Liver (tissue), 9 donors: ENCODE data around the gene FREM1. TPM values are rescaled to one million over a fixed set of nuclear protein-coding genes. Genes with fewer than 3 reads are reported as not detected.

ENCODE experiments used
- DNase-seq: peaks from one replicate; pipeline ENCODE4 v3.0.0-alpha.2; 2017; ENCODE audit warnings: low spot score
- H3K27ac ChIP-seq, 2 donors: one replicate each; pipeline ENCODE4 v1.7.0; 2013; ENCODE audit warnings: inconsistent platforms in 2 of 2, low read length in 2 of 2, control low read depth in 1 of 2, low read depth in 1 of 2, mild to moderate bottlenecking in 1 of 2
- H3K27me3 ChIP-seq, 4 donors: one replicate each; pipeline versions ENCODE4 v1.6.1 to v1.7.0; 2013; ENCODE audit warnings: low read length in 3 of 4, inconsistent platforms in 1 of 4, mild to moderate bottlenecking in 1 of 4, moderate library complexity in 1 of 4; ENCODE audit not compliant: control insufficient read depth in 4 of 4, insufficient read depth in 4 of 4
- H3K36me3 ChIP-seq, 4 donors: one replicate each; pipeline versions ENCODE4 v1.6.1 to v1.7.0; 2013; ENCODE audit warnings: low read length in 3 of 4, mild to moderate bottlenecking in 3 of 4, low read depth in 1 of 4, moderate library complexity in 1 of 4; ENCODE audit not compliant: control insufficient read depth in 4 of 4, insufficient read depth in 3 of 4
- H3K4me1 ChIP-seq, 4 donors: one replicate each; pipeline versions ENCODE4 v1.6.1 to v1.7.0; 2013; ENCODE audit warnings: low read length in 3 of 4, mild to moderate bottlenecking in 3 of 4, moderate library complexity in 1 of 4; ENCODE audit not compliant: control insufficient read depth in 4 of 4, insufficient read depth in 4 of 4
- H3K4me3 ChIP-seq, 3 donors: one replicate each; pipeline versions ENCODE4 v1.6.1 to v1.7.0; 2013; ENCODE audit warnings: low read length in 3 of 3, control low read depth in 1 of 3, low read depth in 1 of 3, mild to moderate bottlenecking in 1 of 3
- H3K9ac ChIP-seq, 2 donors: one replicate each; pipeline ENCODE4 v1.7.0; 2013; ENCODE audit warnings: low read length in 2 of 2, mild to moderate bottlenecking in 2 of 2, moderate library complexity in 2 of 2, control low read depth in 1 of 2, low read depth in 1 of 2
- H3K9me3 ChIP-seq, 4 donors: one replicate each; pipeline versions ENCODE4 v1.6.1 to v1.7.0; 2013; ENCODE audit warnings: low read length in 3 of 4; ENCODE audit not compliant: control insufficient read depth in 4 of 4
- EGR1 ChIP-seq, 2 donors: IDR thresholded peaks; 2 replicates each; pipeline ENCODE4 v1.6.1; 2016 to 2018; ENCODE audit warnings: antibody characterized with exemption in 2 of 2, low read depth in 2 of 2
- FOXA1 ChIP-seq: IDR thresholded peaks from 2 replicates; pipeline ENCODE4 v1.6.1; 2016; ENCODE audit warnings: antibody characterized with exemption
- FOXA2 ChIP-seq: IDR thresholded peaks from 2 replicates; pipeline ENCODE4 v1.6.1; 2016; ENCODE audit warnings: antibody characterized with exemption
- HNF4A ChIP-seq, 2 donors: conservative IDR thresholded peaks; 2 replicates each; pipeline ENCODE4 v1.6.1; 2016; ENCODE audit warnings: antibody characterized with exemption in 2 of 2, mild to moderate bottlenecking in 2 of 2
- HNF4G ChIP-seq: IDR thresholded peaks from 2 replicates; pipeline ENCODE4 v1.6.1; 2016; ENCODE audit warnings: antibody characterized with exemption
- JUND ChIP-seq, 2 donors: IDR thresholded peaks; 2 replicates each; pipeline ENCODE4 v1.6.1; 2016; ENCODE audit warnings: antibody characterized with exemption in 2 of 2
- MAX ChIP-seq: IDR thresholded peaks from 2 replicates; pipeline ENCODE4 v1.6.1; 2016; ENCODE audit warnings: antibody characterized with exemption
- NR2F2 ChIP-seq: IDR thresholded peaks from 2 replicates; pipeline ENCODE4 v1.6.1; 2016; ENCODE audit warnings: antibody characterized with exemption
- RAD21 ChIP-seq, 2 donors: IDR thresholded peaks; 2 replicates each; pipeline ENCODE4 v1.6.1; 2016; ENCODE audit warnings: antibody characterized with exemption in 2 of 2, mild to moderate bottlenecking in 2 of 2
- RXRA ChIP-seq, 2 donors: IDR thresholded peaks; 2 replicates each; pipeline ENCODE4 v1.6.1; 2017 to 2018; ENCODE audit warnings: antibody characterized with exemption in 2 of 2, mild to moderate bottlenecking in 1 of 2
- SP1 ChIP-seq: IDR thresholded peaks from 2 replicates; pipeline ENCODE4 v1.6.1; 2018; ENCODE audit warnings: antibody characterized with exemption, mild to moderate bottlenecking
- TAF1 ChIP-seq: conservative IDR thresholded peaks from 2 replicates; pipeline ENCODE4 v1.6.1; 2016; ENCODE audit warnings: antibody characterized with exemption, mild to moderate bottlenecking
- YY1 ChIP-seq: IDR thresholded peaks from 2 replicates; pipeline ENCODE4 v1.6.1; 2016; ENCODE audit warnings: antibody characterized with exemption, mild to moderate bottlenecking
- ZBTB33 ChIP-seq: IDR thresholded peaks from 2 replicates; pipeline ENCODE4 v1.6.1; 2016; ENCODE audit warnings: antibody characterized with exemption
- WGBS: extraction: QIAGEN DNeasy Blood & Tissue Kit; methylation state at CpG from one replicate; pipeline ENCODE4 v1.1.7; 2013; 5-methylcytosine and 5-hydroxymethylcytosine counted together
- polyA plus RNA-seq, 2 donors: library from polyadenylated mRNA; stranded (reverse) in 1 of 2; unstranded in 1 of 2; fragments of 200-250 nt in 1 of 2; fragments of >200 nt in 1 of 2; fragmentation: Nextera tagmentation in 1 of 2; extraction: Ambion mirVana in 1 of 2; gene quantifications; one replicate each; pipeline versions ENCODE4 v1.2.1 to v1.2.3, GENCODE V29; 2013 to 2015
- total RNA-seq, 2 donors: library from RNA; depleted of rRNA; stranded (reverse); fragments of >200 nt; gene quantifications; one replicate each; pipeline ENCODE4 v1.2.3, GENCODE V29; 2014
- TF ChIP-seq, protein P1 (sequence below): IDR thresholded peaks from 2 replicates; pipeline ENCODE4 v1.6.1; 2016; ENCODE audit warnings: antibody characterized with exemption
- TF ChIP-seq, protein P2 (sequence below): IDR thresholded peaks from 2 replicates; pipeline ENCODE4 v1.6.1; 2016; ENCODE audit warnings: antibody characterized with exemption, mild to moderate bottlenecking
- donor health status: healthy.
- donor health status: healthy.
- donor health status: healthy.
- donor health status: healthy.
- donor health status: healthy.

The FREM1 gene
- total and polyA plus RNA-seq, 4 donors: 0.39 to 4.7 (median 1.1) TPM

DNA sequence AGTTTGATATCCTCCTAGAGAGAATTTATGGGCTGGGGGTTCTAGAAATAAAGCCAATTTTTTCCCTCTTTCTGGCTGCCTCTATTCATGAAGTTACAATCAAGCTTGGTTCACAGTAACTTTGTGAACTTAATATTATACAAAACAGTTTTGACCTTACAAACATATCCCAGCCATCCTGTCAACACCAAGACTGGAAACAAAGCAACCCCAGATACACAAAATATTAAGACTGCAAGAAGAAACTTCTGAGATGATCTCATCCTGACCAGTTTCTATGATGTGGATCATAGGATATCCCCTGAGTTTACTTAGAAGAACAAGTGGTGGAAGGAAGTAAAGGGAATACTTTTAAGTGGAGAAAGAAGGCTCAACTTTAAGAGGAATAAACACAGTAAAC, 159.4 kb downstream of the FREM1 start:
- H3K36me3 ChIP-seq: no peaks in the 10 kb centered on the region
- no peak for TF ChIP-seq YY1
- TF ChIP-seq ZBTB33: no peak
- TF ChIP-seq NR2F2: no peak
- no peak for TF ChIP-seq HNF4G
- no peak for TF ChIP-seq RAD21 (IDR thresholded peaks at IDR 0.05)
- no peak for TF ChIP-seq TAF1
- TF ChIP-seq, protein P1, sequence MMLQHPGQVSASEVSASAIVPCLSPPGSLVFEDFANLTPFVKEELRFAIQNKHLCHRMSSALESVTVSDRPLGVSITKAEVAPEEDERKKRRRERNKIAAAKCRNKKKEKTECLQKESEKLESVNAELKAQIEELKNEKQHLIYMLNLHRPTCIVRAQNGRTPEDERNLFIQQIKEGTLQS: no peak
- no peak for TF ChIP-seq EGR1 (IDR thresholded peaks at IDR 0.05; ENCODE audit: low read depth in 2 of 2)
- TF ChIP-seq FOXA1: no peak
- no peak for TF ChIP-seq FOXA2
- TF ChIP-seq JUND (IDR thresholded peaks at IDR 0.05): no peak
- TF ChIP-seq SP1: no peak
- TF ChIP-seq HNF4A (conservative IDR thresholded peaks at IDR 0.05): no peak
- TF ChIP-seq, protein P2, sequence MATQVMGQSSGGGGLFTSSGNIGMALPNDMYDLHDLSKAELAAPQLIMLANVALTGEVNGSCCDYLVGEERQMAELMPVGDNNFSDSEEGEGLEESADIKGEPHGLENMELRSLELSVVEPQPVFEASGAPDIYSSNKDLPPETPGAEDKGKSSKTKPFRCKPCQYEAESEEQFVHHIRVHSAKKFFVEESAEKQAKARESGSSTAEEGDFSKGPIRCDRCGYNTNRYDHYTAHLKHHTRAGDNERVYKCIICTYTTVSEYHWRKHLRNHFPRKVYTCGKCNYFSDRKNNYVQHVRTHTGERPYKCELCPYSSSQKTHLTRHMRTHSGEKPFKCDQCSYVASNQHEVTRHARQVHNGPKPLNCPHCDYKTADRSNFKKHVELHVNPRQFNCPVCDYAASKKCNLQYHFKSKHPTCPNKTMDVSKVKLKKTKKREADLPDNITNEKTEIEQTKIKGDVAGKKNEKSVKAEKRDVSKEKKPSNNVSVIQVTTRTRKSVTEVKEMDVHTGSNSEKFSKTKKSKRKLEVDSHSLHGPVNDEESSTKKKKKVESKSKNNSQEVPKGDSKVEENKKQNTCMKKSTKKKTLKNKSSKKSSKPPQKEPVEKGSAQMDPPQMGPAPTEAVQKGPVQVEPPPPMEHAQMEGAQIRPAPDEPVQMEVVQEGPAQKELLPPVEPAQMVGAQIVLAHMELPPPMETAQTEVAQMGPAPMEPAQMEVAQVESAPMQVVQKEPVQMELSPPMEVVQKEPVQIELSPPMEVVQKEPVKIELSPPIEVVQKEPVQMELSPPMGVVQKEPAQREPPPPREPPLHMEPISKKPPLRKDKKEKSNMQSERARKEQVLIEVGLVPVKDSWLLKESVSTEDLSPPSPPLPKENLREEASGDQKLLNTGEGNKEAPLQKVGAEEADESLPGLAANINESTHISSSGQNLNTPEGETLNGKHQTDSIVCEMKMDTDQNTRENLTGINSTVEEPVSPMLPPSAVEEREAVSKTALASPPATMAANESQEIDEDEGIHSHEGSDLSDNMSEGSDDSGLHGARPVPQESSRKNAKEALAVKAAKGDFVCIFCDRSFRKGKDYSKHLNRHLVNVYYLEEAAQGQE: no peak
- TF ChIP-seq RXRA (IDR thresholded peaks at IDR 0.05): no peak
- TF ChIP-seq MAX: no peak
- H3K4me1 ChIP-seq: no peaks in the 10 kb centered on the region
- H3K27me3 ChIP-seq: peaks cover 0 to 2% (median 0%) of the 10 kb centered on the region in 4 donors
- no peak overlapping the region for H3K27ac ChIP-seq
- no peak for DNase-seq
- no peaks in the 10 kb centered on the region for H3K9me3 ChIP-seq
- no peak overlapping the region for H3K4me3 ChIP-seq
- no peak overlapping the region for H3K9ac ChIP-seq

GRCh38 chr9:14749741-14750211, 160.5 kb downstream of the FREM1 start:
- Histone ChIP-seq H3K27ac (no peak overlapping the region), H3K9me3 (no peaks in the 10 kb centered on the region), H3K27me3 (peaks cover 0 to 2% (median 0%) of the 10 kb centered on the region in 4 donors), H3K4me3 (no peak overlapping the region), H3K9ac (no peak overlapping the region), H3K36me3 (no peaks in the 10 kb centered on the region), H3K4me1 (no peaks in the 10 kb centered on the region)
- no peak for DNase-seq
- no peak for TF ChIP-seq HNF4G
- WGBS: 69% methylated on average over 9 of the region's 9 CpGs
